ENCODE measurements around the gene CAMK2G.

Gene CAMK2G

DNA sequence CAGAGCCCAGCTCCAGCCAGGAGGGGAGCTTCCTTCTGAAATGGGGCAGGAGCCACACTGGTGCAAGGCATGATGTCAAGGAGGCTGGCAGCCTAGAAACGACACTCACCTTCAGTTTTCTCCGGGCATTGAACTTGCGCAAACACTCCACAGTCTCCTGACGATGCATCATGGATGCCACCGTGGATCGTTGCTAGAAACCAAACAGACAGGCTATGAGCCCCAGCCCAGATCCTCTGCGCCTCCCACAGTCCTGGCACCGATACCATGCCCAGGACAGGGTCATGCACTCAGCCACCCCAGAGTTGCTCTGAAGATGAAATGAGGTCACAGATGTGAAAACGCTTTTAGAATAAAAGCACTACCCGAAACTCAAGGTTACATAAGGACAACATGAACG is 32.0 kb downstream of the CAMK2G start:
- in situ Hi-C loops (cut with MboI; ENCODE audit: low sequenced_read_pairs): loop anchor here (10.0 to 25.0 kb wide), 2 partner anchors 102 to 305 kb away; no protein-coding TSS in a partner anchor

- in situ Hi-C loops (cut with MboI; ENCODE audit: low sequenced_read_pairs): loop anchor here (10.0 to 25.0 kb wide), 2 partner anchors 103 to 304 kb away; no protein-coding TSS in a partner anchor
These were observed 32.6 kb downstream of the CAMK2G start for GRCh38 chr10:73841526-73842285.

GRCh38 chr10:73841061-73841421 is 33.3 kb downstream of the CAMK2G start:
- in situ Hi-C loops (cut with MboI; ENCODE audit: low sequenced_read_pairs): loop anchor here (10.0 to 25.0 kb wide), 2 partner anchors 104 to 304 kb away; no protein-coding TSS in a partner anchor

- in situ Hi-C loops (cut with MboI; ENCODE audit: low sequenced_read_pairs): loop anchor here (10.0 to 25.0 kb wide), 2 partner anchors 104 to 303 kb away; no protein-coding TSS in a partner anchor
These were observed 33.8 kb downstream of the CAMK2G start for GRCh38 chr10:73840403-73841060.

GRCh38 chr10:73840056-73840402 is 34.3 kb downstream of the CAMK2G start:
- in situ Hi-C loops (cut with MboI; ENCODE audit: low sequenced_read_pairs): loop anchor here (10.0 to 25.0 kb wide), 2 partner anchors 105 to 303 kb away; no protein-coding TSS in a partner anchor

GRCh38 chr10:73839276-73839966 is 34.9 kb downstream of the CAMK2G start:
- in situ Hi-C loops (cut with MboI; ENCODE audit: low sequenced_read_pairs): loop anchor here (25.0 kb wide), 1 partner anchor 302 kb away; no protein-coding TSS in a partner anchor

GRCh38 chr10:73838827-73839226 is 35.5 kb downstream of the CAMK2G start:
- in situ Hi-C loops (cut with MboI; ENCODE audit: low sequenced_read_pairs): loop anchor here (25.0 kb wide), 1 partner anchor 302 kb away; no protein-coding TSS in a partner anchor

GRCh38 chr10:73838008-73838567 is 36.3 kb downstream of the CAMK2G start:
- in situ Hi-C loops (cut with MboI; ENCODE audit: low sequenced_read_pairs): loop anchor here (25.0 kb wide), 1 partner anchor 301 kb away; no protein-coding TSS in a partner anchor

DNA sequence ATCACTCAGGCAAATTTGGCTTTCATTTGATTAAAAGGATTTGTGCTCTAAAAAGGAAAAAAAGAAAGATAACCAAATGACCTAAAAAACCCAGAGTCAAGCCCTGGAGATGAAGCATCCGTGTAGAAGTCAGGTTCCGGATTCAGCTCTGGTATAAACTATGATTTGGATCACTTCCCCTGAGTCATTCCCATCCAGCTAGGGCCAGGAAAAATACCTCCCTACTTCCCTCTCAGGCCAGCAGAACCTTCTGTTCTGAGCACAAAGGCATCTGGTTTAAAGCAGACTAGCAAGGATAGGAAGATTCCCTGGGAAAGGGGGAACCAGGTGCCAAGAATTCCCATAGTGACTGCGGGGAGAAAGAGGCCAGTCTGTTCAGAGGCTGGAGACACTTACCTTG is 37.3 kb downstream of the CAMK2G start:
- in situ Hi-C loops (cut with MboI; ENCODE audit: low sequenced_read_pairs): loop anchor here (25.0 kb wide), 1 partner anchor 300 kb away; no protein-coding TSS in a partner anchor

DNA sequence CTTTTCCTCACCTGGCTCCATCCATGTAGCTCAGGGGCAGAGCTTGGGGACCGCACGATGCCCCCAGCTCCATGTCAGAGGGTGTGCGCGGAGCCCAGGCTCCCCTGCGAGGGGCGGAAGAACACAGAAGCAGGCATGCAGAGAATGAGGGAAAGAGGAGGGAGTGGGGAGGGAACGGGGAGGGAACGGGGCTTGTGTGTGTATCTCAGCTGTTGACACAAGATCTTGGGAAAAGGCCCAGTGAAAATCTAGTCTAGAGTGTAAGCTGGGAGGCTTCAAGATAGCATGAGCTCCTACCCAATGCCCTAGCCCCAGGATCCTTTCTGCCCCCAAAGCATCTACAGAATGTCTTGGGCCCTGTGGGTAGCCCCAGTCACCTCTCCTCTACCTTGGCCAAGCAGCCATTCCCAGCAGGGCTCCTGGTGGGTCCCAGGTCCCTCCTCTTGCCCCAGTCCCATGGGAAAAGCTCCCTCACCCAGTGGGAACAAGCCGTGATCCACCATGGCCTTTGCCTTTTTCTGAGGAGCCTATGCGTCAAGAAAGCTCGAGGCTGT is 37.9 kb downstream of the CAMK2G start:
- in situ Hi-C loops (cut with MboI; ENCODE audit: low sequenced_read_pairs): loop anchor here (25.0 kb wide), 1 partner anchor 299 kb away; no protein-coding TSS in a partner anchor

GRCh38 chr10:73829090-73829489 is 45.3 kb downstream of the CAMK2G start:
- in situ Hi-C loops (cut with MboI; ENCODE audit: low sequenced_read_pairs): loop anchor here (25.0 kb wide), 1 partner anchor 292 kb away; no protein-coding TSS in a partner anchor

DNA sequence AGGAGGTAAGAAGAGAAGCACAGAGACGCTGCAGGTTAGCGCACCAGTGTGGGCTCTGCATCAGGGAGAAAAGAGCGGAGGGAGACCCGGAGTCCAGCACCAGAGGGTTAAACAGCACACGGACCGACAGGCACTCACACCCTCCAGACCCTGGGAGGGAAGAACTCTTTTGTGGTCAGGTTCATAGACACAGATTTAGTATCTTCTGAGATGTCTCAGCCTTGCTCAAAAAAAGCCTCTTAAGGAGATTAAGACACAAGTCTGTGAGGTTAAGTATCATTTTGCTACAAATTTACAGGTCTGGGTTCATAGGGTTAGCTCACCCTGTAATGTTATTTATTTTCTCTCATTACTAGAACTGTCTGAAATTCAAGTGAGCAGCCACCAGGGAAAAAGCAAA is 46.2 kb downstream of the CAMK2G start:
- in situ Hi-C loops (cut with MboI; ENCODE audit: low sequenced_read_pairs): loop anchor here (25.0 kb wide), 1 partner anchor 291 kb away; no protein-coding TSS in a partner anchor

GRCh38 chr10:73827346-73828089 is 46.8 kb downstream of the CAMK2G start:
- in situ Hi-C loops (cut with MboI; ENCODE audit: low sequenced_read_pairs): loop anchor here (25.0 kb wide), 1 partner anchor 290 kb away; no protein-coding TSS in a partner anchor

DNA sequence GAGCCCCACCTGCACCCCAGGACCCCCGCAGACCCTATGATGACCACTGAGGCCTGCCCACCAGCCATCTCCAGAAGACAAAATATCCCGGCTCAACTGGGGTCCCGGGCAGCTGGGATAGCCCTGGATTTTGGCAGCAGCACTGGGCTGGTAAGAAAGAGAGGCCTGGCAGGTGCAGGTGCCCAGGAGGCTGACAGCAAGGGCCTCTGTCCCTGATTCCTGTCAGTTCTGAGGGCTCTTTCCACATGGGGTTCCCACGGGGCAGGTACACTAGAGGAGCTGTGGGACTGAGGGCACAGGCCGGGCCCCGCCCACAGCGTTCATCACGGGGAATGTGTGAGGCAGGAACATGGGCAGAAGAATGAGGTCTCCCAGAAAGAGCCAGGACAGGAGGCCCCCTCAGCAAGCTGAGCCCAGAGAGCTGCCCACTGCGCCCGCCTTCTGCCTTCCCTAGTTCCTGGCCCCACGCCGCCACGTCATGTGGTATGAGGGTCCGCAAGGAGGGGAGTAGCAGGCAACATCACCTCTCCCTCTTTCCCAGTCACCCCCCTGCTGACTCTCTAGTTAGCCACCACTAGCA is 50.1 kb downstream of the CAMK2G start:
- in situ Hi-C loops (cut with MboI; ENCODE audit: low sequenced_read_pairs): loop anchor here (25.0 kb wide), 1 partner anchor 112 kb away; no protein-coding TSS in a partner anchor

DNA sequence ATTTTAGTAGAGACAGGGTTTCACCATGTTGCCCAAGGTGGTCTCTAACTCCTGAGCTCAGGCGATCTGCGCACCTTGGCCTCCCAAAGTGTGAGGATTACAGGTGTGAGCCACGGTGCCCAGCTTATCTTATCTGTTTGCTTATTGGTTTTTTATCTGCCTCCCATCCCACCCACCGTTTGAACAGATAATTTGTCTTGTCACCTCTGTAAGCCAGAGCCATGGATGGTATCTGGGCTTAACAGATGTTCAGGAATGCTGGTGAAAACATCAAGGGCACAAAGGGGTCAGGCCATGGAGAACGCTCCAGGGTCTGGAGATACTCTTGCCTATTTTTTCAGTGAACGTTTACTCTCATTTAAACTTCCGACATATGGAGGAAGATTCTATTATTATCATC is 51.0 kb downstream of the CAMK2G start:
- in situ Hi-C loops (cut with MboI; ENCODE audit: low sequenced_read_pairs): loop anchor here (25.0 kb wide), 1 partner anchor 111 kb away; no protein-coding TSS in a partner anchor

- in situ Hi-C loops (cut with MboI; ENCODE audit: low sequenced_read_pairs): loop anchor here (25.0 kb wide), 1 partner anchor 107 kb away; no protein-coding TSS in a partner anchor
These were observed 54.8 kb downstream of the CAMK2G start for GRCh38 chr10:73819513-73820093.

DNA sequence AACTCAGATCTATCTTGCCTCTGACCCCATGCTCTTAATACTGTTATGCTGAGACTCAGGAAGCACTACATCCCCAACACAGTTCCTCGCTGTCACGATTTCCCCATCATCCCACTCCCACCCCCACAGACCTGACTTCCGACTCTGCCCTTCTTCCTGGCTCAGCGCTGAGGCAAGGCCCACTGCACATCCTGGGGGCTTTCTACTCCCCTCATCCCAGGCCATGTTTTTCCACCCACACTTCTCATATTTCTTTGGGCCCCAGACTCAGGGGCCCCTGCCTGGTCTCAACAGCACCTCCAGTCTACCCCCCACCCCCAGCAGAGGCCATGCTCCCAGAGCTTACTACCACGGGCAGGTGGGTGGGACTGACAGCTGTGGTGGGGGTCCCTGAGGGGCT is 55.3 kb downstream of the CAMK2G start:
- in situ Hi-C loops (cut with MboI; ENCODE audit: low sequenced_read_pairs): loop anchor here (25.0 kb wide), 1 partner anchor 107 kb away; no protein-coding TSS in a partner anchor

- in situ Hi-C loops (cut with MboI; ENCODE audit: low sequenced_read_pairs): loop anchor here (25.0 kb wide), 1 partner anchor 106 kb away; no protein-coding TSS in a partner anchor
These were observed 56.0 kb downstream of the CAMK2G start for GRCh38 chr10:73818402-73818801.

All from HL-60/S4 (cell line).